ENCODE data around the gene ABCB6.
"Not testable (repeated sequence)": the region's sequence is repeated elsewhere in the genome, so short reads cannot be mapped to it uniquely, and the experiment has no call there.

ABCB6 gene

GRCh38 chr2:219218732-219219701 lies at the start of gene ABCB6:
ABCB6 (minus strand) TSS chr2:219218958; CDS start chr2:219218673, 285 bp downstream.
- peak; percentile 75 to 91 (median 83) for DNase-seq

GRCh38 chr2:219268294-219268693 lies 49.5 kb upstream of the ABCB6 start:
- no peak for DNase-seq

- no peak for DNase-seq
Observed at GRCh38 chr2:219266886-219267285, 48.1 kb upstream of the ABCB6 start.

- no peak for DNase-seq
Observed at GRCh38 chr2:219266232-219266631, 47.5 kb upstream of the ABCB6 start.

GRCh38 chr2:219261024-219261855 lies 42.5 kb upstream of the ABCB6 start:
- DNase-seq, result no peak

GRCh38 chr2:219258942-219259341 lies 40.2 kb upstream of the ABCB6 start:
- not testable (repeated sequence) for DNase-seq

- DNase-seq, result peak in 5 of 6 experiments; percentile 38 to 87 (median 75)
Observed at GRCh38 chr2:219254590-219255201, 35.9 kb upstream of the ABCB6 start.

- peak; percentile 85 to 93 (median 92) for DNase-seq
Observed at GRCh38 chr2:219253753-219254589, 35.2 kb upstream of the ABCB6 start, which contains the start of gene TUBA4A. TUBA4A (minus strand) TSS chr2:219253918; CDS start chr2:219253858, 60 bp downstream.

- DNase-seq, result peak in 5 of 6 experiments; percentile 20 to 64 (median 46)
Observed at GRCh38 chr2:219252900-219253752, 34.4 kb upstream of the ABCB6 start, which contains the start of gene TUBA4B. TUBA4B (plus strand) TSS chr2:219253243; CDS start chr2:219253408, 165 bp downstream.

GRCh38 chr2:219252570-219252899 lies 33.8 kb upstream of the ABCB6 start:
- DNase-seq, result peak in 3 of 6 experiments; percentile 18 to 40 (median 32)

- DNase-seq, result no peak
Observed at GRCh38 chr2:219252084-219252483, 33.3 kb upstream of the ABCB6 start.

GRCh38 chr2:219251656-219252055 lies 32.9 kb upstream of the ABCB6 start:
- DNase-seq, result no peak

- DNase-seq, result peak in 1 of 6 experiments; percentile 39
Observed at GRCh38 chr2:219250049-219250781, 31.5 kb upstream of the ABCB6 start.

GRCh38 chr2:219249203-219249980 lies 30.6 kb upstream of the ABCB6 start:
- DNase-seq, result peak in 5 of 6 experiments; percentile 32 to 50 (median 41)

- no peak for DNase-seq
Observed at GRCh38 chr2:219248845-219249202, 30.1 kb upstream of the ABCB6 start.

GRCh38 chr2:219247678-219248642 lies 29.2 kb upstream of the ABCB6 start:
- DNase-seq, result peak; percentile 25 to 82 (median 57)

GRCh38 chr2:219246559-219246958 lies 27.8 kb upstream of the ABCB6 start:
- DNase-seq, result no peak

- peak in 1 of 6 experiments; percentile 31 for DNase-seq
Observed at GRCh38 chr2:219245899-219246230, 27.1 kb upstream of the ABCB6 start.
